Uterus (tissue), 2 donors: ENCODE measurements around the gene CFAP73.
"Not testable (repeated sequence)": the region's sequence is repeated elsewhere in the genome, so short reads cannot be mapped to it uniquely, and the experiment has no call there.

Source experiments
- POLR2A ChIP-seq, 2 donors: fragments of 450-650 bp; IDR thresholded peaks; one replicate each; pipeline ENCODE4 v1.6.1; 2016; ENCODE audit warnings: antibody characterized with exemption in 2 of 2, mild to moderate bottlenecking in 1 of 2, moderate library complexity in 1 of 2
- TF ChIP-seq, protein P1 (sequence below), 4 experiments: fragments of 200-600 bp in 2 of 4; fragments of 450-650 bp in 2 of 4; sonication (generic) in 2 of 4; IDR thresholded peaks; one replicate each; pipeline ENCODE4 v1.5.1; 2016 to 2019; ENCODE audit warnings: antibody characterized with exemption in 4 of 4, mild to moderate bottlenecking in 2 of 4, moderate library complexity in 1 of 4

- TF ChIP-seq, protein P1, sequence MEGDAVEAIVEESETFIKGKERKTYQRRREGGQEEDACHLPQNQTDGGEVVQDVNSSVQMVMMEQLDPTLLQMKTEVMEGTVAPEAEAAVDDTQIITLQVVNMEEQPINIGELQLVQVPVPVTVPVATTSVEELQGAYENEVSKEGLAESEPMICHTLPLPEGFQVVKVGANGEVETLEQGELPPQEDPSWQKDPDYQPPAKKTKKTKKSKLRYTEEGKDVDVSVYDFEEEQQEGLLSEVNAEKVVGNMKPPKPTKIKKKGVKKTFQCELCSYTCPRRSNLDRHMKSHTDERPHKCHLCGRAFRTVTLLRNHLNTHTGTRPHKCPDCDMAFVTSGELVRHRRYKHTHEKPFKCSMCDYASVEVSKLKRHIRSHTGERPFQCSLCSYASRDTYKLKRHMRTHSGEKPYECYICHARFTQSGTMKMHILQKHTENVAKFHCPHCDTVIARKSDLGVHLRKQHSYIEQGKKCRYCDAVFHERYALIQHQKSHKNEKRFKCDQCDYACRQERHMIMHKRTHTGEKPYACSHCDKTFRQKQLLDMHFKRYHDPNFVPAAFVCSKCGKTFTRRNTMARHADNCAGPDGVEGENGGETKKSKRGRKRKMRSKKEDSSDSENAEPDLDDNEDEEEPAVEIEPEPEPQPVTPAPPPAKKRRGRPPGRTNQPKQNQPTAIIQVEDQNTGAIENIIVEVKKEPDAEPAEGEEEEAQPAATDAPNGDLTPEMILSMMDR (IDR thresholded peaks at IDR 0.05) = not testable (repeated sequence)
- TF ChIP-seq POLR2A (IDR thresholded peaks at IDR 0.05) = not testable (repeated sequence)
Measured at GRCh38 chr12:113141716-113142115, 7.8 kb upstream of the CFAP73 start.
